Thoracic aorta (tissue), 2 donors: ENCODE data around the gene NDOR1. TPM values are rescaled to one million over a fixed set of nuclear protein-coding genes. Genes with fewer than 3 reads are reported as not detected.

Experiments
- ATAC-seq: fragments of 150-250 bp; one replicate; pipeline ENCODE4 v1.8.0; 2017; ENCODE audit warnings: low read depth; ENCODE audit not compliant: insufficient number of reproducible peaks, low FRiP score
- DNase-seq: peaks from one replicate; pipeline ENCODE4 v3.0.0-alpha.2; 2020; ENCODE audit warnings: low spot score
- H3K27ac ChIP-seq, 2 donors: fragments of 200-600 bp; sonication (generic); 1 replicate in 1 of 2; 2 replicates in 1 of 2; pipeline ENCODE4 v1.5.1; 2016; ENCODE audit warnings: mild to moderate bottlenecking in 2 of 2, moderate library complexity in 2 of 2
- H3K27me3 ChIP-seq: fragments of 200-600 bp; sonication (generic); replicated peaks from 2 replicates; pipeline ENCODE4 v1.6.0; 2016; ENCODE audit warnings: mild to moderate bottlenecking; ENCODE audit not compliant: insufficient read depth
- H3K36me3 ChIP-seq: fragments of 200-600 bp; sonication (generic); one replicate; pipeline ENCODE4 v1.5.1; 2016
- H3K4me1 ChIP-seq, 2 donors: fragments of 200-600 bp; sonication (generic); 1 replicate in 1 of 2; 2 replicates in 1 of 2; pipeline versions ENCODE4 v1.5.1 to v1.6.0; 2016; ENCODE audit warnings: low read depth in 2 of 2, mild to moderate bottlenecking in 1 of 2; ENCODE audit not compliant: control insufficient read depth in 1 of 2
- H3K4me3 ChIP-seq: fragments of 200-600 bp; sonication (generic); 2 replicates; pipeline ENCODE4 v1.5.1; 2016; ENCODE audit warnings: mild to moderate bottlenecking
- H3K9me3 ChIP-seq: fragments of 200-600 bp; sonication (generic); 2 replicates; pipeline ENCODE4 v1.5.1; 2016
- total RNA-seq, 2 donors: library from RNA; depleted of rRNA; stranded (reverse); fragments of >200 nt; gene quantifications; one replicate each; pipeline versions ENCODE4 v1.1.0 to v1.2.3, GENCODE V29; 2016
- TF ChIP-seq, protein P1 (sequence below): fragments of 200-600 bp; sonication (generic); IDR thresholded peaks from one replicate; pipeline ENCODE4 v1.5.1; 2019; ENCODE audit warnings: antibody characterized with exemption

The NDOR1 gene
- total RNA-seq, 2 donors from 2014 or later, result 13.3 to 17.7 TPM

DNA sequence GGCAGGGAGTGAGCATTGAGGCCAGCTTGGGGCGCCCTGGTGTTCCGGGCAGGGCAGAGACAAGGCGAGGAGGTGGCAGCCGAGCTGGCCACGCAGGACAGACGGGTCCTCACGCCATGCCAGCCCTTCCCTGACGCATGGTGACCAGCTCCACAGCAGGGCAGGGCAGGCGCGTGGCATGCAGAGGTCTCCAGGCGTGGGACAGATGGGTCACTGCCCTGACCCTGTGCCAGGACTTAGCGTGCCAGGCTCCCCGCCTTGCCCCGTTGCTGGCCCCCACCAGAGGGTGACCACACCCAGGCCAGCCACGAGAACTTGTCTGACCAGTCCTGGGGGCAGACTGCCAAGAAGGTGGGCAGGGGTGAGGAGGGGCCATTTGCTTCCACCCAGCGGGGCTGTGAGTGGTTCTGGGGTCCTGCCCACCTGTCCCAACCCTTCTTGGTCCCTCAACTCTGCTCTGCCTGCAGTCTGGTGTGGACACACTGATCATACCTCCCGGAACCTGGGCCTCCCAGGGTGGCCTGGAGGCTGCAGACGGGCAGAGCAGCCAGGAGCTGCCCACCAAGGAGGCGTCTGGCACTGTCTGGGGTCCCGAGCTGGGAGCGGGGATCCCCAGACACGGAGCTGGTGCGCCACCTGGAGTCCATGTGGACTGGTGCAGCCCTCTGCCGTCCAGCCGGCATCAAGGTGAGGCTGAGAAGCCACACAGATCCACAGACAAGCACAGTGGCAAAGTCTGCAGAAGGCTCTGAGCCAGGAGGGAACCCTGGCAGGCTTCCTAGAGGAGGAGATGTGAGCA lies 21.8 kb downstream of the NDOR1 start, which contains the start of gene RNF224:
TSS of gene RNF224 (plus strand) at position 449 of the 799 bp plus-strand sequence. CDS start 834 bp downstream, outside the sequence.
- no peaks in the 10 kb centered on the region for H3K36me3 ChIP-seq
- no peak within 1 kb of the TSS for H3K27ac ChIP-seq
- TF ChIP-seq, protein P1, sequence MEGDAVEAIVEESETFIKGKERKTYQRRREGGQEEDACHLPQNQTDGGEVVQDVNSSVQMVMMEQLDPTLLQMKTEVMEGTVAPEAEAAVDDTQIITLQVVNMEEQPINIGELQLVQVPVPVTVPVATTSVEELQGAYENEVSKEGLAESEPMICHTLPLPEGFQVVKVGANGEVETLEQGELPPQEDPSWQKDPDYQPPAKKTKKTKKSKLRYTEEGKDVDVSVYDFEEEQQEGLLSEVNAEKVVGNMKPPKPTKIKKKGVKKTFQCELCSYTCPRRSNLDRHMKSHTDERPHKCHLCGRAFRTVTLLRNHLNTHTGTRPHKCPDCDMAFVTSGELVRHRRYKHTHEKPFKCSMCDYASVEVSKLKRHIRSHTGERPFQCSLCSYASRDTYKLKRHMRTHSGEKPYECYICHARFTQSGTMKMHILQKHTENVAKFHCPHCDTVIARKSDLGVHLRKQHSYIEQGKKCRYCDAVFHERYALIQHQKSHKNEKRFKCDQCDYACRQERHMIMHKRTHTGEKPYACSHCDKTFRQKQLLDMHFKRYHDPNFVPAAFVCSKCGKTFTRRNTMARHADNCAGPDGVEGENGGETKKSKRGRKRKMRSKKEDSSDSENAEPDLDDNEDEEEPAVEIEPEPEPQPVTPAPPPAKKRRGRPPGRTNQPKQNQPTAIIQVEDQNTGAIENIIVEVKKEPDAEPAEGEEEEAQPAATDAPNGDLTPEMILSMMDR, result peak; percentile 82
- no peaks in the 10 kb centered on the region for H3K27me3 ChIP-seq
- no peak for DNase-seq
- H3K4me3 ChIP-seq, result no peak within 1 kb of the TSS
- H3K4me1 ChIP-seq, result peaks cover 7 to 15% of the 10 kb centered on the region in 2 donors
- no peak for ATAC-seq
- no peaks in the 10 kb centered on the region for H3K9me3 ChIP-seq

- TF ChIP-seq, protein P1, result no peak
- no peaks in the 10 kb centered on the region for H3K27me3 ChIP-seq
- no peaks in the 10 kb centered on the region for H3K36me3 ChIP-seq
- H3K27ac ChIP-seq, result no peak overlapping the region
- ATAC-seq, result no peak
- no peak overlapping the region for H3K4me3 ChIP-seq
- H3K9me3 ChIP-seq, result no peaks in the 10 kb centered on the region
- no peak for DNase-seq
- peaks cover under 1 to 8% of the 10 kb centered on the region in 2 donors for H3K4me1 ChIP-seq
These were observed 22.5 kb downstream of the NDOR1 start for GRCh38 chr9:137227853-137228505.

DNA sequence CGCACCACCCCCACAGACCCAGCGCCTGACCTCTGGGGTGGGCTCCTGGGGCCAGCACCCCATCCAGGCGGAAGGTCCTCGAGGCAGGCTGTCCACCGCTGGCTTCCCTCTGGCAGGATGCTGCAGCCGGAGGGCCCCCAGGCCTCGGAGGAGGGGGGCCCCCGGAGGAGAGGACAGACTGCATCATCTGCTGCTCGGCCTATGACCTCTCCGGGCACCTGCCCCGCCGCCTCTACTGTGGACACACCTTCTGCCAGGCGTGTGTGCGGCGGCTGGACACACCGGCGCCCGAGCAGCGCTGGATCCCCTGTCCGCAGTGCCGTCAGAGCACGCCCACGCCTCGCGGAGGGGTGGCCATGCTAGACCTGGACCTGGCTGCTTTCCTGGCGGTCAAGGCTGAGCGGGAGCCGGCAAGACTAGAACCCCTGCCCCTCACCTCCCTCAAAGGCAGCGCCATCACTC lies 23.0 kb downstream of the NDOR1 start:
- no peak for ATAC-seq
- DNase-seq, result no peak
- H3K27me3 ChIP-seq, result no peaks in the 10 kb centered on the region
- TF ChIP-seq, protein P1, result no peak
- no peak overlapping the region for H3K27ac ChIP-seq
- no peaks in the 10 kb centered on the region for H3K36me3 ChIP-seq
- H3K4me1 ChIP-seq, result peaks cover 0 to 7% of the 10 kb centered on the region in 2 donors
- H3K4me3 ChIP-seq, result no peak overlapping the region
- H3K9me3 ChIP-seq, result no peaks in the 10 kb centered on the region

GRCh38 chr9:137228968-137229896 lies 23.7 kb downstream of the NDOR1 start:
- Histone ChIP-seq H3K4me1 (peaks cover 0 to 2% of the 10 kb centered on the region in 2 donors), H3K36me3 (no peaks in the 10 kb centered on the region), H3K27me3 (no peaks in the 10 kb centered on the region), H3K9me3 (no peaks in the 10 kb centered on the region), H3K27ac (no peak overlapping the region), H3K4me3 (no peak overlapping the region)
- ATAC-seq, result no peak
- no peak for DNase-seq
- TF ChIP-seq, protein P1, result no peak
